Measurements from ENCODE around the gene HTRA3.

The HTRA3 gene

GRCh38 chr4:8259743-8260430 is 9.7 kb upstream of the HTRA3 start:
- TF ChIP-seq, protein P1, sequence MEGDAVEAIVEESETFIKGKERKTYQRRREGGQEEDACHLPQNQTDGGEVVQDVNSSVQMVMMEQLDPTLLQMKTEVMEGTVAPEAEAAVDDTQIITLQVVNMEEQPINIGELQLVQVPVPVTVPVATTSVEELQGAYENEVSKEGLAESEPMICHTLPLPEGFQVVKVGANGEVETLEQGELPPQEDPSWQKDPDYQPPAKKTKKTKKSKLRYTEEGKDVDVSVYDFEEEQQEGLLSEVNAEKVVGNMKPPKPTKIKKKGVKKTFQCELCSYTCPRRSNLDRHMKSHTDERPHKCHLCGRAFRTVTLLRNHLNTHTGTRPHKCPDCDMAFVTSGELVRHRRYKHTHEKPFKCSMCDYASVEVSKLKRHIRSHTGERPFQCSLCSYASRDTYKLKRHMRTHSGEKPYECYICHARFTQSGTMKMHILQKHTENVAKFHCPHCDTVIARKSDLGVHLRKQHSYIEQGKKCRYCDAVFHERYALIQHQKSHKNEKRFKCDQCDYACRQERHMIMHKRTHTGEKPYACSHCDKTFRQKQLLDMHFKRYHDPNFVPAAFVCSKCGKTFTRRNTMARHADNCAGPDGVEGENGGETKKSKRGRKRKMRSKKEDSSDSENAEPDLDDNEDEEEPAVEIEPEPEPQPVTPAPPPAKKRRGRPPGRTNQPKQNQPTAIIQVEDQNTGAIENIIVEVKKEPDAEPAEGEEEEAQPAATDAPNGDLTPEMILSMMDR (IDR thresholded peaks at IDR 0.05; ENCODE audit: low read depth, low read length): no peak
- DNase-seq (ENCODE audit: extremely low read depth, low read depth): no peak

GRCh38 chr4:8260656-8261111 is 8.9 kb upstream of the HTRA3 start:
- DNase-seq (ENCODE audit: extremely low read depth, low read depth): peak; percentile 64
- TF ChIP-seq, protein P1 (IDR thresholded peaks at IDR 0.05; ENCODE audit: low read depth, low read length): no peak; the same call in 1 of the 2 replicates

- DNase-seq (ENCODE audit: extremely low read depth, low read depth): no peak
- TF ChIP-seq, protein P1 (IDR thresholded peaks at IDR 0.05; ENCODE audit: low read depth, low read length): no peak
These were observed 7.6 kb upstream of the HTRA3 start for GRCh38 chr4:8261851-8262535.

DNA sequence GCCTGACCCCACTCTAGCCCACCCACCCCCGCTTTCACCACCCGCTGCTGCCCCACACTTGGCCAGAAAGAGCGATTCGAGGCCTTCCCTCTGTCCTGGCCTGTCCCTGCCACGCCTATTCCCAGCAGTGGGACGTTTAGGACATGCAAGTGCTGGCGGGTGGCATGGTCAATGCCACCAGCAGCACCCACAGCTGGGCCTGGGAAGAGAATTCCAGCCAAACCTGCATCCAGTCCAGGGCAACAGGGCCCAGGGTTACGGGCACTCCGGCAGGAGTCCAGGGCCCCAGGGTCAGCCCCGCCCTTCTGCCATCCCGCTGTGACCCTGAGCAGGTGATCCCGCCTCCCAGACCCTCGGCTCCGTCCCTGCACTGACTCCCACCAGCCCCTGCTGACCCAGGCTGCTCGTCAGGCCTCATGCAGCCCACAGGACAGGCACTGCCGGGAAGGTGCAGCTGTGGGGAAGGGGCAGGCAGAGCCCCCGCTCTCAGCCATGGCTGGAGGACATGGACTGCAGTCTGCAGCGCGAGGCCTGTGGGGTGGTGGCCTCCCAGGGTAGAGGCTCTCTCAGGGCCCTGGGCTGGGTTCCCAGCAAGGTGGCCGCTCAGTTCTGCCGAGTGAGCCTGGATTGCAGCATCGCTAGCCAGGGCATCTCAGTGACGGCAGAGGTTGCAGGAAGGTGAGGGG is 6.8 kb upstream of the HTRA3 start:
- TF ChIP-seq, protein P1 (IDR thresholded peaks at IDR 0.05; ENCODE audit: low read depth, low read length): no peak
- DNase-seq (ENCODE audit: extremely low read depth, low read depth): no peak

- TF ChIP-seq, protein P1 (IDR thresholded peaks at IDR 0.05; ENCODE audit: low read depth, low read length): no peak
- DNase-seq (ENCODE audit: extremely low read depth, low read depth): no peak
These were observed 6.2 kb upstream of the HTRA3 start for GRCh38 chr4:8263397-8263796.

DNA sequence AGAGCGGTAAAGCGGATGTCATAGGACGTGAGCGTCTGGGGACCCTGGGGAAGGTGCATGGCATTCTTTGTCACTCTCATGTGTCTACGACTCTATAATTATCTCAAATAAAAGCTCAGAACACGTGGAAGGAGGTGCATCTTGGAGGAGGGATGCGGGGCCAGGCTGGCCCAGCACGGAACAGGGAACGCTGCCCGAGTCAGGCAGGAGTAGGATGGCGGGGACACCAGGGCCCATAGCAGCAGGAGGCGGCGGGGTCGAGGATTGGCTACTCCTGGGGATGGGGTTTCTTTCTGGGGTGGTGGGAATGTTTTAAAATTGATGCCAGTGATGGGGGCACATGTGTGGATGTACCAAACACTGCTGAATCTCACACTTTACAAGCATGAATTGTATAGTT is 5.4 kb upstream of the HTRA3 start:
- DNase-seq (ENCODE audit: extremely low read depth, low read depth): no peak
- TF ChIP-seq, protein P1 (IDR thresholded peaks at IDR 0.05; ENCODE audit: low read depth, low read length): no peak
